Fibroblast of mammary gland (primary cell): ENCODE measurements around the gene IDUA.

Experiments used
- DNase-seq: peaks from one replicate; pipeline ENCODE4 v3.0.0-alpha.2; 2010; ENCODE audit warnings: low read depth
- H3K4me3 ChIP-seq: 2 replicates; pipeline ENCODE4 v1.5.1; 2011; ENCODE audit warnings: low read depth, mild to moderate bottlenecking, low read length, moderate library complexity; ENCODE audit not compliant: control insufficient read depth
- TF ChIP-seq, protein P1 (sequence below): conservative IDR thresholded peaks from 2 replicates; pipeline ENCODE4 v1.5.1; 2011; ENCODE audit warnings: low read depth, low read length, inconsistent platforms; ENCODE audit not compliant: control insufficient read depth, insufficient read depth

The IDUA gene

GRCh38 chr4:960636-961350 is 26.1 kb upstream of the IDUA start:
- TF ChIP-seq, protein P1, sequence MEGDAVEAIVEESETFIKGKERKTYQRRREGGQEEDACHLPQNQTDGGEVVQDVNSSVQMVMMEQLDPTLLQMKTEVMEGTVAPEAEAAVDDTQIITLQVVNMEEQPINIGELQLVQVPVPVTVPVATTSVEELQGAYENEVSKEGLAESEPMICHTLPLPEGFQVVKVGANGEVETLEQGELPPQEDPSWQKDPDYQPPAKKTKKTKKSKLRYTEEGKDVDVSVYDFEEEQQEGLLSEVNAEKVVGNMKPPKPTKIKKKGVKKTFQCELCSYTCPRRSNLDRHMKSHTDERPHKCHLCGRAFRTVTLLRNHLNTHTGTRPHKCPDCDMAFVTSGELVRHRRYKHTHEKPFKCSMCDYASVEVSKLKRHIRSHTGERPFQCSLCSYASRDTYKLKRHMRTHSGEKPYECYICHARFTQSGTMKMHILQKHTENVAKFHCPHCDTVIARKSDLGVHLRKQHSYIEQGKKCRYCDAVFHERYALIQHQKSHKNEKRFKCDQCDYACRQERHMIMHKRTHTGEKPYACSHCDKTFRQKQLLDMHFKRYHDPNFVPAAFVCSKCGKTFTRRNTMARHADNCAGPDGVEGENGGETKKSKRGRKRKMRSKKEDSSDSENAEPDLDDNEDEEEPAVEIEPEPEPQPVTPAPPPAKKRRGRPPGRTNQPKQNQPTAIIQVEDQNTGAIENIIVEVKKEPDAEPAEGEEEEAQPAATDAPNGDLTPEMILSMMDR, result no peak
- H3K4me3 ChIP-seq, result no peak overlapping the region
- no peak for DNase-seq

GRCh38 chr4:961351-962230 is 25.3 kb upstream of the IDUA start:
- TF ChIP-seq, protein P1, result no peak
- no peak overlapping the region for H3K4me3 ChIP-seq
- no peak for DNase-seq

DNA sequence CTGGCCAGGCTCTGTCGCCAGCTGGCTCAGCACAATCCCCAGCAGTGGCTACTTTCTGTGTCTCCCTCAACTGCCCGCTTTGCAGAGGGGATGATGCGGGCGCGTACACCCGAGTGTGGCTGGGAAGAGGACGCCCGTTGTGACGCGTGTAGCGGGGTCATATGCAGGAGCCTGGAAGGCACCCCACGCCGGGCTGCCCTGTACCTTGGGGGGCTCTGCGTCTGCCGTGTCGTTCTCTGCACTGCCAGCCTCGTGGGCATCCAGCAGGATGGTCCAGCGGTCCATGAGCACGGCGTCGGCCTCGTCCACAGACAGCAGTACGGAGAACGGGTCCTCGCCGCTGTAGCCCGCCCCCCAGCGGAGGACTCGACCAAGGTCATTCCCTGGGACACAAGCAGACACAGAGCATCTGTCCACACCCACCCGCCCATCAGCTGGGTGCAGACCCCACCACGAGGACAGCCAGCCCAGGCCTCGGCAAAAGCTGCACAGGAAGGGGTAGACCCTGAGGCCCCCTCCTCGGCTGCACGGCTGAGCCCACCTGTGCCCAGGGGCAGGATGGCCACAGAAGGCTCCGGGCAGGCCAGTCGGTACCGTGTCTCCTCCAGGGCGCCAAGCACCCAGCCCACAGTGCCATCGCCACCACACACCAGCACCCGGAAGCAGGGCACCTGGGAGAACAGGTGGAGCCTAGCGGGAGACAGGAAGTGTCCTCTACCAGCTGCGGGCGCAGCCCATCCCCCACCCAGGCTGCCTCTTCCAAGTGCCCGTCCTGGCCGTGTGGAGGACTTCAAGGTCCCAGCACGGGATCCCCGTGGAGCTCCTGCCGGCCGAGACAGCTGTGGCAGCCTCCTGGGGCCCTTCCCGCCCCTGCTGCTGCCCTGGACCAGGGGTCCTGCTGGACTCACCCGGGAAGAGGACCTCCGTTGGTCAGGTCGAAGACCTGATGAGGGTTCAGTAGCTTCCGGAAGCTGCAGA is 24.3 kb upstream of the IDUA start:
- no peak overlapping the region for H3K4me3 ChIP-seq
- no peak for DNase-seq
- TF ChIP-seq, protein P1, result no peak

DNA sequence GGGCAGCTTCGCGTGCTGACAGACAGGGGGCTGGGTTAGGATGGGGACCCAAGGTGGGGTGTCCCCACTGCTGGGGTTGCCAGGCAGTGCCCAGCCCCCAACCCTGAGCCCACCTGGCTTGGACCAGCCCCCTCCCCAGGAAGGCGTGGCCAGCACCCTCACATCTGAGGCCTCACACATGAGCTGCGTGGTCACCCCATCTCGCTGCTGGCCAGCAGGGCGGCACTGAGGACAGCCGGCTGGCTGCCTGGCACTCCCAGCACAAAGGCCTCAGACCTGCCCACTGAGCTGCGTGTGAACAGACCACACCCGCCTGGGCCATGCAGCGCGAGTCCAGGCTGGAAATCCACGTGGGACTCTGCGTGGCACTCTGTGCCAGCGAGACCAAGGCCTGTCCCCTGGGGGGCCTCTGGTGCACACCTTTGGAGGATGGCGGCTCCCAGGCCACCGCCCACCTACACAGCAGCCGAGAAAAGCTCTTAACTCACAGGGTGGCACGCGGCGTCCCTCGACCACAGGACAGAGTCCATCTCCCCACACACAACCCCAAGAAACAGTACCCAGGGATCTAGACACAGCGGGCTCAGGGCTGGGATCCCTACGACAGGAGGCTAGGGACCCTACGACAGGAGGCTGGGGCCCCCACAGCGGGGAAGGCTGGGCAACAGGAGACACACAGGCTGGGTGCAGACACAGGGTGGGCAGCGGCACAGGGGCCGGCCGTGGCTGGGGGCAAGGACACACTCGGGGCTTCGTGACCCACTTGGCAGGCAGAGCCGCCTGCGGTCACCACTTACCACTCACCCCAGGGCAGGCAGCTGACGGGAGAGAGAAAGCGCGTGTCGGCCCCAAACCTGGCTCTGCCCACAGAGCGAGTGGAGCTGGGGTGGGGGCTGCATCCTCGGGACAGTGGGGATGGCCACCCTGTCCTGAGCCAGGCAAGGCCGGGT is 23.3 kb upstream of the IDUA start:
- TF ChIP-seq, protein P1, result no peak
- no peak for DNase-seq
- no peak overlapping the region for H3K4me3 ChIP-seq

DNA sequence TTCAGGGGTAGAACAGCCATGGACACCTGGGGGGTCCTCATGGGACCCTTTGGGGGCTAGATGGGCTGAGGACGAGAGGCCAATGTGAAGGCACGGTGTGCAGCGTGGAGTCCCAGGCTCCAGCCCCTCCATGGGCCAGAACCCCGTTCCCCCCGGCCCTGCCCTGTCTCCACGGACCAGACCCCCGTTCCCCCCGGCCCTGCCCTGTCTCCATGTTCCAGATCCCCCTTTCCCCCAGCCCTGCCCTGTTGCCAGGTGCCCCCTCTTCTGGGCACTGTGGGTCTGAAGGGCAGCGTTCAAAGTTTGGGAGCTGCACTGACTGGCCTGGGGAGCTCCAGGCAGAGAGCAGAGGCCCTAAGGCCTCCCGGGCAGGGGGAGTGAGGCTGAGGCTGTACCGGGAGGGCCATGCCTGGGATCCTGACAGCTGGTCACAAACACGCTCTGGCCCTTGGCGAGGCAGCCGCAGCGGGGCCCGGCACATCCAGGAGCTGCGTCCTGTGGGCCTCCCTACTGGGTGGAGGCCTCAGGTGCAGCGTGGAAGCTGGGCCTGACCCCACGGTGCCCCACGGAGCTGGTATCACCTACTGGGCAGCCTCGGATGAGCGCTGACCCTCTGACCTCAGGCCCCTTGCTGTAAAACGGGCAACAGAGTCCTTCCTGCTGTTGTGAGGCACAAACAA is 22.4 kb upstream of the IDUA start:
- no peak for DNase-seq
- H3K4me3 ChIP-seq, result no peak overlapping the region
- TF ChIP-seq, protein P1, result no peak
